Measurements from ENCODE around the gene KLHL25.

The KLHL25 gene

DNA sequence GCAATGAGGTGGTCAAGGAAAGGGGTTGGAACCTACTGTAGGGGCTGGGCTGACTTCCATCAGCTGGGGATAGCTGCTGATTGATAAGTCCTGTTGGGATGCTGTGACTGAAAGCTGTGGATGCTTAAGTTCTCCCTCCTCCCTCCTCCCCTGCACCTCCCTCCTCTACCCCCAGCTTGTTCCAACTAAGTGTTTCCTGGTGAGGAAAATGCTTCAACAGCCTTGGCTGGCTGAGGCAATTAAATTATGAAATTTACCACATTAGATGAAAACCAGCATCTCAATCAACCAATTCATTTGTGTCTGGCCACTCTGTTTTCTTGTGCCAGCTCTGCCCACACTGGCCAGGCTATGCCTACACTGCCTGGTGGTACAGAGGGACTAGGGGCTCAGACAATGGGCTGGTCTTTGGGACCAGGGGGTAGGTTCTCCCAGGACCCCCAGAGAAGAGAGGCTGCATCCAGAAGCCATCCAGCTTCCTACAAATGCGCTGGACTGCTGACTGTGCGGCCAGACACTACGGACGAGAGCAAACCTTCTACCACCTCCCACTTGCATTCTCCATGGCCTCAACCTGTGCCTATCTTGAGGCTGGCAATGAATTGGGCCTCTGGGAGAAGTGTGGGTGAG lies 2.5 kb downstream of the KLHL25 start:
- Mint-ChIP-seq H3K36me3 (ENCODE audit: low read depth) (no peaks in the 10 kb centered on the region), H3K4me3 (no peak overlapping the region), H3K4me1 (ENCODE audit: low read depth) (peaks cover 38% of the 10 kb centered on the region), H3K27me3 (no peaks in the 10 kb centered on the region), H3K27ac (no peak overlapping the region), H3K9me3 (no peaks in the 10 kb centered on the region)

- Mint-ChIP-seq H3K9me3 (no peaks in the 10 kb centered on the region), H3K4me3 (no peak overlapping the region), H3K36me3 (ENCODE audit: low read depth) (no peaks in the 10 kb centered on the region), H3K27me3 (no peaks in the 10 kb centered on the region), H3K4me1 (ENCODE audit: low read depth) (peaks cover 49% of the 10 kb centered on the region), H3K27ac (no peak overlapping the region)
Measured at GRCh38 chr15:85789496-85789875, 5.2 kb downstream of the KLHL25 start.

GRCh38 chr15:85788771-85789495 lies 5.8 kb downstream of the KLHL25 start:
- Mint-ChIP-seq H3K4me1 (ENCODE audit: low read depth) (peaks cover 51% of the 10 kb centered on the region), H3K27ac (no peak overlapping the region), H3K27me3 (no peaks in the 10 kb centered on the region), H3K36me3 (ENCODE audit: low read depth) (no peaks in the 10 kb centered on the region), H3K9me3 (no peaks in the 10 kb centered on the region), H3K4me3 (no peak overlapping the region)

GRCh38 chr15:85786781-85787114 lies 8.0 kb downstream of the KLHL25 start:
- no peaks in the 10 kb centered on the region for H3K36me3 Mint-ChIP-seq (ENCODE audit: low read depth)
- H3K9me3 Mint-ChIP-seq: no peaks in the 10 kb centered on the region
- no peak overlapping the region for H3K27ac Mint-ChIP-seq
- peaks cover 50% of the 10 kb centered on the region for H3K4me1 Mint-ChIP-seq (ENCODE audit: low read depth)
- no peak overlapping the region for H3K4me3 Mint-ChIP-seq
- no peaks in the 10 kb centered on the region for H3K27me3 Mint-ChIP-seq

DNA sequence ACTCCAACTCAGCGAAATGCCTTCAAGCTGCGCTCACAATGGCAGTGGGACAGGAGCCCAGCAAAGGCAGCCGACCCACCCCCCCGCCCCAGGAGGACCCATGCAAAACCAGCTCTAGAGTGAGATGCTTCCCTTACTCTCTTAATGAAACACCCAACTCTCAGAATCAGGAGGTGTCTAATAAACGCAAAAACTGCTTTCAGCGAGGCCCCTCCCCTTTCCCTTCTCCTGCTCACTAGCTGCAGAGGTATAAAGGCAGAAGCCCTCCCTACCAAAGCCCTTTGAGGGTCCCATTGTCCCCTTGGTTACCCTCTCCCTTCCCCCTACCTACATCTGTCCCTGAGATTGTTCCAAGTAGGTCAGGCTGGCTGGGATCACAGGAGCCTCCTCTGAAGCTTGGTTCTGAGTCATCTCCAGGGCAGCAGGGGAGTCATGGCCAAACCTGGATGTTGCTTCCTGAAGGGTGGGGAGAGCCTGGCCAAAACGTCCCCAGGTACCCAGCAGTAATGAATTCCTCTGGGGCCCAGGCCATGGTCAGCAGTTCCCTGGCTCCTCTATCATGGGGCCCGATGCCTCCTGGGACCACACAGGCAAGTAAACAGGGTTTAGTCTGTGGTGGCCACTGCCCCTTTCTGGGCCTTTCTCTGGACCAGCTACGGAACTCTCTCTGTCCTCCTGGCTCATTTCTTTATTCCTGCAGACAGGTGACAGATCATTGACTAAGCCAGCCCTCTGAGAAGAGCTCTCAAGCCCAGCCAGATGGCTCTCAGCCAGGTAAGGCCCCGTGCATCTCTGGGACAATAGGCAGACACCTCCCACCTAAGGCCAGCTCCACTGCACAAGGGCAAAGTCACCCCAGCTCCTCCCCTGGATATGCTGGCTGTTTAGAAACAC lies 8.6 kb downstream of the KLHL25 start:
- no peak overlapping the region for H3K27ac Mint-ChIP-seq
- H3K36me3 Mint-ChIP-seq (ENCODE audit: low read depth): no peaks in the 10 kb centered on the region
- peak overlapping the region; percentile 58 for H3K4me3 Mint-ChIP-seq
- no peaks in the 10 kb centered on the region for H3K9me3 Mint-ChIP-seq
- no peaks in the 10 kb centered on the region for H3K27me3 Mint-ChIP-seq
- H3K4me1 Mint-ChIP-seq (ENCODE audit: low read depth): peaks cover 51% of the 10 kb centered on the region

- H3K27ac Mint-ChIP-seq: peak overlapping the region; percentile 49
- H3K4me1 Mint-ChIP-seq (ENCODE audit: low read depth): peaks cover 45% of the 10 kb centered on the region
- no peak overlapping the region for H3K4me3 Mint-ChIP-seq
- no peaks in the 10 kb centered on the region for H3K36me3 Mint-ChIP-seq (ENCODE audit: low read depth)
- no peaks in the 10 kb centered on the region for H3K27me3 Mint-ChIP-seq
- H3K9me3 Mint-ChIP-seq: no peaks in the 10 kb centered on the region
Measured at GRCh38 chr15:85782064-85782463, 12.7 kb downstream of the KLHL25 start.

GRCh38 chr15:85781099-85781498 lies 13.6 kb downstream of the KLHL25 start:
- Mint-ChIP-seq H3K9me3 (no peaks in the 10 kb centered on the region), H3K4me3 (no peak overlapping the region), H3K36me3 (ENCODE audit: low read depth) (no peaks in the 10 kb centered on the region), H3K4me1 (ENCODE audit: low read depth) (peaks cover 37% of the 10 kb centered on the region), H3K27ac (no peak overlapping the region), H3K27me3 (no peaks in the 10 kb centered on the region)

DNA sequence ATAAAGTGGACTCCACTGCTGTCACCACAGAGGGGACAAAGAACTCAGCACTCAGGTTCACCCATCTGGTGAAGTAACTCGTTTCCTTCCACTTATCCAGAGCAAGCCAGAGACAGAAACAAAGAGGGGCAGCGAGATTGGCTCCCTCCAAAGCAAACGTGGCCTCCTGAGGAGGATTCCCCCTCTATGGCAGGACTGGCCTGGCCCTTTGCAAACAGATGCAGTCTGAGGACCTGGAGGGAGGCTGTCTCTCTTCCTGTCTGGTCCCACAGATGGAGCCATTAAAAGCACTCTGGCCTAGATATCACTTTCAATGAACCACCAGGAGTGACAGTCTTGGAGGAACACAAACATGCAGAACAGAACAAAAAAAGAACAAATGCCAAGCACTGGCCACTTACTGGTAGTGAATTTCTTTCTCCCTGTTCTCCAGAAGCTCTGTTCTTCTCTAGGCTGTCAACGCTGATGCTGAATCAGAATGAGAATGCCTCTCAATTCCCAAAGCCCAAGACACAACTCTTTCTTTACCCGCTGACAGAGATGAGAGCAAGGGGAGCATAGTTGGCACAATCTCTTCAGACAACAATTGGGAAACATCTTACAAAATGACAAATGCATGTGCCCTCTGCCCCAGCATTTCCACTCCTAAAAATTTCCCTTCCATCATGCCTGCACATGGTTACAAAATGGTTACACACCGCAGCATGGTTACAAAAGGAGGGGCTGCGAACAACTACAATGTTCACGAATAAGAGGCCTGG lies 14.3 kb downstream of the KLHL25 start:
- Mint-ChIP-seq H3K4me3 (no peak overlapping the region), H3K4me1 (ENCODE audit: low read depth) (peaks cover 30% of the 10 kb centered on the region), H3K9me3 (no peaks in the 10 kb centered on the region), H3K27ac (no peak overlapping the region), H3K36me3 (ENCODE audit: low read depth) (no peaks in the 10 kb centered on the region), H3K27me3 (no peaks in the 10 kb centered on the region)

DNA sequence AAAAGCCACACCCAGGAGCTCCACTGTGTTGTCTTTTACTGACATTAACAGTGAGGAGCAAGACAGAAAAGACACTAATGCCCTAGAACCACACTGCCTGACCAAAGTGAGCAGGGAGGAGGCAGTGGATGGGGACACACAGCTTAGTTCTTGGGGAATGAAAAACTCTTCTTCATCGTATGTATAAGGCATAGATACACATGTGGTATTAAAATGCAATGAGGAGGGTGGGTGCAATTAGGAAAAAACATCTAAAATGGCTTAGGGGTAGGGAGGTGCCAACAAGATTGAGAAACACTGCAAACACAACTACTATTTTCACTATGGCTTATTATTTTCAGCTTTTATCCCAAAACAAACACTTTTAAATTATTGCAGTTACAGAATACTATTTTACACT lies 15.5 kb downstream of the KLHL25 start:
- no peak overlapping the region for H3K27ac Mint-ChIP-seq
- no peaks in the 10 kb centered on the region for H3K9me3 Mint-ChIP-seq
- no peak overlapping the region for H3K4me3 Mint-ChIP-seq
- no peaks in the 10 kb centered on the region for H3K36me3 Mint-ChIP-seq (ENCODE audit: low read depth)
- no peaks in the 10 kb centered on the region for H3K27me3 Mint-ChIP-seq
- H3K4me1 Mint-ChIP-seq (ENCODE audit: low read depth): peaks cover 20% of the 10 kb centered on the region

DNA sequence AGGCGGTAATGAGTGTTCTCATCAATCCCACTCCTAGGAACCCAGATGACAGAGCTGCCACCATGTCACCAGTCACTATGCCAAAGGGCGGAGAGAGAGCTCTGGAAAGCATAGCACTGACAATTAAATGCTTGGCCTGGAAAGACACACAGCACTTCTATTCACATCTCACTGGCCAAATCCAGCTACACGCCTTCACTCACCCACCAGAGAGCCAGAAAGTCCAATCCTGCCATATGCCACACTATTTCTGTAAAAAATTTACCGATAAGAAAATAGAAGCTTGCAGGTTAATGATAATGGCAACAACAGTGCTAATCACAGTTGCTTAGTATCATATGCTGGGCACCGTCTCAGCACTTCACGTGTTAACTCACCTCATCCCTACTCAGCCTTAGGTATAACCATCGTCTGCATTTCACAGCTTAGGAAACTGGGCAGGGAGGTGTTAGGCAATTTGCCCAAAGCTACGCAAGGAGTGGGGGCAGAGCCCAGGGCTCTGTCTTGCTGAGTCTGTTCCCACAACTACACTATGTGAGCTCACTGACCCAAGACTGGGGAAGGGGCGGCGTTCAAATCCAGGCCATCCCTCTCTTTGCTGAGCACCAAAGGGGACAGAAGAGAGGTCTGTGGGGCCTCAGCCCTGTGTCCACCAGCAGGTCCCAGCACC lies 16.5 kb downstream of the KLHL25 start:
- H3K4me1 Mint-ChIP-seq (ENCODE audit: low read depth): peaks cover 15% of the 10 kb centered on the region
- H3K4me3 Mint-ChIP-seq: no peak overlapping the region
- no peak overlapping the region for H3K27ac Mint-ChIP-seq
- H3K9me3 Mint-ChIP-seq: no peaks in the 10 kb centered on the region
- no peaks in the 10 kb centered on the region for H3K27me3 Mint-ChIP-seq
- no peaks in the 10 kb centered on the region for H3K36me3 Mint-ChIP-seq (ENCODE audit: low read depth)

GRCh38 chr15:85777250-85778106 lies 17.2 kb downstream of the KLHL25 start:
- Mint-ChIP-seq H3K9me3 (no peaks in the 10 kb centered on the region), H3K36me3 (ENCODE audit: low read depth) (no peaks in the 10 kb centered on the region), H3K27me3 (no peaks in the 10 kb centered on the region), H3K4me3 (no peak overlapping the region), H3K27ac (no peak overlapping the region), H3K4me1 (ENCODE audit: low read depth) (peaks cover 12% of the 10 kb centered on the region)

- H3K27me3 Mint-ChIP-seq: no peaks in the 10 kb centered on the region
- no peaks in the 10 kb centered on the region for H3K9me3 Mint-ChIP-seq
- H3K4me3 Mint-ChIP-seq: no peak overlapping the region
- H3K36me3 Mint-ChIP-seq (ENCODE audit: low read depth): no peaks in the 10 kb centered on the region
- no peak overlapping the region for H3K27ac Mint-ChIP-seq
- H3K4me1 Mint-ChIP-seq (ENCODE audit: low read depth): no peaks in the 10 kb centered on the region
Measured at GRCh38 chr15:85773970-85774369, 20.8 kb downstream of the KLHL25 start.

DNA sequence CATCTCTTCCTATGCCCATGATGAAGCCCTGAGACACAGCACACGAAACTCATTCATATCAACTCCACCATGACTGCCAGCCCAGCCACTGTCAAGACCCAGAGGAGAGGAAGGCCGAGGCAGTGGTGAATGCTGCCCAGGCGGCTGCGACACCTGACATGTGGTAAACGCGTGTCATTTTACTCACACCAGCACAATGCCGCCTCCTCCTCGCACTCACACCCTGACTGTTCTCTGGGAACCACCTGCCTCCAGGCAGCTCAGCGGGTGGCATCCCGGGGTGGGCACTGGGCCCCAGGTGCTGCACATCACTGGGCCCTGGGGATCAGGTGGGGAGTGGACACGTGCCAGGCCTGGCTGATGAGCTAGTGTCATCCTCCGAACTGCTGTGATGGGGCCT lies 21.5 kb downstream of the KLHL25 start:
- H3K36me3 Mint-ChIP-seq (ENCODE audit: low read depth): no peaks in the 10 kb centered on the region
- no peak overlapping the region for H3K27ac Mint-ChIP-seq
- no peak overlapping the region for H3K4me3 Mint-ChIP-seq
- no peaks in the 10 kb centered on the region for H3K4me1 Mint-ChIP-seq (ENCODE audit: low read depth)
- H3K27me3 Mint-ChIP-seq: no peaks in the 10 kb centered on the region
- H3K9me3 Mint-ChIP-seq: no peaks in the 10 kb centered on the region

- no peak overlapping the region for H3K4me3 Mint-ChIP-seq
Measured at GRCh38 chr15:85772668-85773067, 22.1 kb downstream of the KLHL25 start.

More at GRCh38 chr15:85772668-85773067, 22.1 kb downstream of the KLHL25 start:
- Mint-ChIP-seq H3K4me1 (ENCODE audit: low read depth) (no peaks in the 10 kb centered on the region), H3K27ac (no peak overlapping the region), H3K36me3 (ENCODE audit: low read depth) (no peaks in the 10 kb centered on the region), H3K9me3 (no peaks in the 10 kb centered on the region), H3K27me3 (no peaks in the 10 kb centered on the region)

All from stimulated activated naive CD8-positive, alpha-beta T cell treated with anti-CD3 and anti-CD28 coated beads, Interleukin-15, Interleukin-2, amounts not matched to agents 100 ng/mL and 50 ng/mL, for 24 hours (primary cell).